ENCODE data around the gene SPHK1. TPM values are rescaled to one million over a fixed set of nuclear protein-coding genes. Genes with fewer than 3 reads are reported as not detected.

Gene SPHK1
- total RNA-seq, 1 donor from 2014 or later = 15.2 TPM

DNA sequence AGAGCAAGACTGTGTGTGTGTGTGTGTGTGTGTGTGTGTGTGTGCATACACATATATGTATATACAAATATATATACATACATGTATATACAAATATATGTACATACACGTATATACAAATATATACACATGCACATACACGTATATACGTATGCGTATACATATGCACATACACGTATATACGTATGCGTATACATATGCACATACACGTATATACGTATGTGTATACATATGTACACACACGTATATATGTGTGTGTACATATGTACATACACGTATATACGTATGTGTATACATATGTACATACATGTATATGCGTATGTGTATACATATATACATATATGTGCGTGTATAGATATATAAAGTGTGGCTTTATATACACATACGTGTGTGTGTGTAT, 31.4 kb downstream of the SPHK1 start:
- no peak overlapping the region for H3K4me3 Mint-ChIP-seq (ENCODE audit: unreplicated experiment)
- peaks cover 23% of the 10 kb centered on the region for H3K4me1 Mint-ChIP-seq (ENCODE audit: unreplicated experiment)
- H3K27ac Mint-ChIP-seq (ENCODE audit: unreplicated experiment) = no peak overlapping the region
- TF ChIP-seq, protein P1, sequence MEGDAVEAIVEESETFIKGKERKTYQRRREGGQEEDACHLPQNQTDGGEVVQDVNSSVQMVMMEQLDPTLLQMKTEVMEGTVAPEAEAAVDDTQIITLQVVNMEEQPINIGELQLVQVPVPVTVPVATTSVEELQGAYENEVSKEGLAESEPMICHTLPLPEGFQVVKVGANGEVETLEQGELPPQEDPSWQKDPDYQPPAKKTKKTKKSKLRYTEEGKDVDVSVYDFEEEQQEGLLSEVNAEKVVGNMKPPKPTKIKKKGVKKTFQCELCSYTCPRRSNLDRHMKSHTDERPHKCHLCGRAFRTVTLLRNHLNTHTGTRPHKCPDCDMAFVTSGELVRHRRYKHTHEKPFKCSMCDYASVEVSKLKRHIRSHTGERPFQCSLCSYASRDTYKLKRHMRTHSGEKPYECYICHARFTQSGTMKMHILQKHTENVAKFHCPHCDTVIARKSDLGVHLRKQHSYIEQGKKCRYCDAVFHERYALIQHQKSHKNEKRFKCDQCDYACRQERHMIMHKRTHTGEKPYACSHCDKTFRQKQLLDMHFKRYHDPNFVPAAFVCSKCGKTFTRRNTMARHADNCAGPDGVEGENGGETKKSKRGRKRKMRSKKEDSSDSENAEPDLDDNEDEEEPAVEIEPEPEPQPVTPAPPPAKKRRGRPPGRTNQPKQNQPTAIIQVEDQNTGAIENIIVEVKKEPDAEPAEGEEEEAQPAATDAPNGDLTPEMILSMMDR (IDR thresholded peaks at IDR 0.05) = no peak
- H3K36me3 Mint-ChIP-seq (ENCODE audit: unreplicated experiment) = peaks cover 3% of the 10 kb centered on the region
- DNase-seq (ENCODE audit: extremely low spot score, unreplicated experiment) = no peak
- H3K27me3 Mint-ChIP-seq (ENCODE audit: unreplicated experiment) = no peaks in the 10 kb centered on the region
- no peaks in the 10 kb centered on the region for H3K9me3 Mint-ChIP-seq (ENCODE audit: unreplicated experiment)

DNA sequence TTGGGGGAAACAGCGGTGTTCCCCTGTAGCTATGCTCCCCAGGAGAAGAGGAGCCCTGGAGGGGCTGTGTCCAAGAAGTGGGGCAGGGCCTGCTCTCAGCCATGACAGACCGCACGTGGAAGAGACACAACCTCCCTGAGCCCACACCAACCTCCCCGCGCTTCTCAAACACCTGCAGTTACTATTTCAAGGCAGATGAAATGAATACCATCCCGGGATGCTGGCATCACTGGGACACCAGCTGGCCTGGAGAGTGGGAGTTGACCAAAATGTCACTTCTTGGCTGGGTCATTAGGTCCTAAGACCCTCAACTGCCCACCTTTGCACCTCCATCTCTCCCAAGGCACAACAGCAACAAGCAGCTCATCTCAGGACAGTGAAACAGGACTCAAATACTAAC, 32.0 kb downstream of the SPHK1 start:
- Mint-ChIP-seq H3K9me3 (ENCODE audit: unreplicated experiment) (no peaks in the 10 kb centered on the region), H3K36me3 (ENCODE audit: unreplicated experiment) (peaks cover 3% of the 10 kb centered on the region), H3K4me1 (ENCODE audit: unreplicated experiment) (peaks cover 28% of the 10 kb centered on the region), H3K27ac (ENCODE audit: unreplicated experiment) (no peak overlapping the region), H3K27me3 (ENCODE audit: unreplicated experiment) (no peaks in the 10 kb centered on the region), H3K4me3 (ENCODE audit: unreplicated experiment) (no peak overlapping the region)
- TF ChIP-seq, protein P1 (IDR thresholded peaks at IDR 0.05) = no peak
- no peak for DNase-seq (ENCODE audit: extremely low spot score, unreplicated experiment)

DNA sequence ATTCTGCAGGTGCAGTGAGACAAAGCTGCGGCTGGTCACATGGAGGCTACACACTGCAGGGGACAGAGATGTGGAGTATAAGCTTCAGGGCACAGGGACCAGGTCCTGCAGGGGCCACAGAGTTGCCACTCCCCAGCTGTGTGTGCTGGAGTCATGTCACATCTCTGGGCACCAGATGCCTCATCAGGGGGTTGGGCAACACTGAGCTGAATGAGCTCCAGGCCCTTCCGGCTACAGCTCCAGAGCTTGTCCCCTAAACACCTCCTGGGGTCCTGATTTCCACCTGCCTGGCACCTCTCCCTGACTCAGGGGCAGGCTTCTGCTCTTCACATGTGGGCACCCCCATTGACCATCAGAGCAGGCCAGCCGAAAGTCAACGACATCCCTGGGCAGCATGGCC, 32.5 kb downstream of the SPHK1 start:
- H3K4me3 Mint-ChIP-seq (ENCODE audit: unreplicated experiment) = no peak overlapping the region
- H3K27me3 Mint-ChIP-seq (ENCODE audit: unreplicated experiment) = no peaks in the 10 kb centered on the region
- H3K9me3 Mint-ChIP-seq (ENCODE audit: unreplicated experiment) = no peaks in the 10 kb centered on the region
- no peak for DNase-seq (ENCODE audit: extremely low spot score, unreplicated experiment)
- H3K27ac Mint-ChIP-seq (ENCODE audit: unreplicated experiment) = no peak overlapping the region
- peaks cover 28% of the 10 kb centered on the region for H3K4me1 Mint-ChIP-seq (ENCODE audit: unreplicated experiment)
- peaks cover 3% of the 10 kb centered on the region for H3K36me3 Mint-ChIP-seq (ENCODE audit: unreplicated experiment)
- TF ChIP-seq, protein P1 (IDR thresholded peaks at IDR 0.05) = no peak

DNA sequence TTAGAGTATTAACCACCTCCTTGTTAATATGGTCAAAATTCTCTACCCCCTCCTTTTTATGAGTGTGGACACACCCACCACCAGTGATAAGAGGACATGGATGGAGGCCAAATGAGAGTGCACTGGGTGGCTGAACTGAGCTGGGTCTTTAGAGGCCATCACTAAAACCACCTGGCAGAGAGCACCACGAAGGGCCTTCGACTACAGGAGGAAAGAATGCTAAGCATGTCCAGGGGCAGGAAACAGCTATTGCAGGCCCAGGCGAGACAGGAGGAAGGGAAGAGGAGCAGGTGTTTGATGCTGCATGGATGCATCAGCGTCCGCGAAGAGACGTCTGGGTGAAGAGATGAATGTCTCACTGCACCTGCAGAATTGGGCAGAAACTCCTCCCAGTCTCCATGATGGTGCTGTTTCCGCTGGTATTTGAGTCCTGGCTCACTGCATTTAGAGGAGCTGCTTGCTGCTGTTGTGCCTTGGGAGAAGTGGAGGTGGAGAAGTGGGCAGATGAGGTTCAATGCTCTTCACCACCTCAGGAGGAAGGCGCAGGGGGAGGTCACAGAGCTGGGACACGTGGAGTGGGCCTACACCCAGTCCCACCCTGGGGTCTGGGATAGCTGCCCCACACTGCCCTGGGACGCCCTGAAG, 33.2 kb downstream of the SPHK1 start:
- no peak overlapping the region for H3K4me3 Mint-ChIP-seq (ENCODE audit: unreplicated experiment)
- H3K9me3 Mint-ChIP-seq (ENCODE audit: unreplicated experiment) = no peaks in the 10 kb centered on the region
- DNase-seq (ENCODE audit: extremely low spot score, unreplicated experiment) = no peak

DNA sequence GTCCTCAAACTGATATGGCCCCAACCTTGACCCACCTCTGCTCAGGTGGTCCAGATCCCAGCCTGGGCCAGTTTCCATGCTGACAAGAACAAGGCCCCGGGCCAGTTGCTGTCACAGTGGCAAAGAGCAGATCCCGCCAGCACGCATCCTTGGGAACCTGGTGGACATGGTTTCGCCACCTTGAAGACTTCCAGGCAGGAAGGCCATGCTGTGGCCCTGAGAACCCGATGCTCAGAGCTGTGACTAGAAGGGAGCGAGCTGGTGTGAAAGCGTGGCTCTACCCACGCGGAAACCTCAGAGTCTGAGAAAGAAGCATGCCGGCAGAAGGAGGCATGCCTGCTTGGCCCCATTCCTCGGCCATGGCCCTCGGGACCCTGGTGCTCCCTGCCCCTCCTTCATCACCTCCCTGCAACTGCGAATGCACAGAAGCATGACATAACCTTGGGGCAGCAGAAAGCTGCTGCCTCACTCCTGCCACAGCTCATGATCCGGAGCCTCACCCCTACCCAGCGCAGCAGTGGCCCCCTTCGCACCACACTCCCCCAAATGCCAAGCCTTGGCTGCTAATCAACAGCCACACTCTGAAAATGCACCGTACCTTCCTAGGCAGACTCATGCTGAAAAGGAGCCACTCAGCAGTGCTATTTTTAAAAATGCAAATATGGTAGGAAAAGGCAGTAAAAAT, 35.3 kb downstream of the SPHK1 start:
- Mint-ChIP-seq H3K27ac (ENCODE audit: unreplicated experiment) (peak overlapping the region; percentile 48), H3K36me3 (ENCODE audit: unreplicated experiment) (peaks cover 3% of the 10 kb centered on the region), H3K9me3 (ENCODE audit: unreplicated experiment) (no peaks in the 10 kb centered on the region), H3K4me1 (ENCODE audit: unreplicated experiment) (peaks cover 19% of the 10 kb centered on the region), H3K4me3 (ENCODE audit: unreplicated experiment) (no peak overlapping the region), H3K27me3 (ENCODE audit: unreplicated experiment) (no peaks in the 10 kb centered on the region)
- TF ChIP-seq, protein P1 (IDR thresholded peaks at IDR 0.05) = no peak
- DNase-seq (ENCODE audit: extremely low spot score, unreplicated experiment) = no peak

More for the DNA sequence above, 33.2 kb downstream of the SPHK1 start:
- peaks cover 3% of the 10 kb centered on the region for H3K36me3 Mint-ChIP-seq (ENCODE audit: unreplicated experiment)
- H3K4me1 Mint-ChIP-seq (ENCODE audit: unreplicated experiment) = peaks cover 28% of the 10 kb centered on the region
- no peaks in the 10 kb centered on the region for H3K27me3 Mint-ChIP-seq (ENCODE audit: unreplicated experiment)
- TF ChIP-seq, protein P1 (IDR thresholded peaks at IDR 0.05) = no peak
- H3K27ac Mint-ChIP-seq (ENCODE audit: unreplicated experiment) = no peak overlapping the region

Measured in osteocyte (in vitro differentiated cells).